Right lobe of liver (tissue), 4 donors: ENCODE results near the gene RRP15.

Experiments used
- POLR2A ChIP-seq: fragments of 450-650 bp; IDR thresholded peaks from one replicate; pipeline ENCODE4 v1.6.1; 2017; ENCODE audit warnings: antibody characterized with exemption, mild to moderate bottlenecking
- TF ChIP-seq, protein P1 (sequence below), 4 donors: fragments of 200-600 bp in 3 of 4; fragments of 450-650 bp in 1 of 4; IDR thresholded peaks; one replicate each; pipeline versions ENCODE4 v1.5.1 to v1.8.0; 2016 to 2022; ENCODE audit warnings: antibody characterized with exemption in 4 of 4, mild to moderate bottlenecking in 2 of 4
- donor health status: DM: no; HTN: no; CAD: no.
- donor health status: DM: no; HTN: no; CAD: no.
- donor health status: DM: no; HTN: yes; CAD: no.

DNA sequence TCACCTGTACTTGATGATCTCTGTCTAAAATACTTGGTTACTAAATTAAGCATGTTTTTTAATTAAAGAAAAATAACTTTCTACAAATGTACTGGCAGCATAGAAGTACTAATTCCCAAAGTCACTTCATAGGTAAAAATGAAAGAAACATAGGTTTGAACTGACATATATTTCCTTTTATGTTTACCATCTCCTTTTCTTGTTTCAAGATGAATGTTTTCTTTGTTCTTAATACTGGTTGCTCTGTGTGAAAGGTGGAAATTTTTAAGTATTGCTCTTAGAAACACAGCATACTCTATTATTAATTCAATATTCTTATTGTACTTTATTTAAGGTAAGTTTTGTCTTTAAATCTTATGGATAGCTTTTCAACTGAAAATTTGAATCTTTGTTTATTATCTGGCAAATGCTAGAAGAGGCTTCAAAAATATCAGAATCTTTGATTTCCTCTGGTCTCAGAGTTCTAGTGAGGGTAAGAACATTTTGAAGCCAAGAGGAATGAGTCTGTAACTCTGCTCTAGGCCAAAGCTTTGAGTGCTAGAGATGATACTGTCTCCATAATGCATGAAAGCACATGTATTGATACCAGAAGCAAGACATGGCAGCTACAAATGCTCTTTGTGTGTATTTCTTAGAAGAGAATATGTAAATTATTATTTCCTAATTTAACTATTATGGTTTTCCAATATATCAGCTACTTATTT lies 18.2 kb downstream of the RRP15 start:
- TF ChIP-seq, protein P1, sequence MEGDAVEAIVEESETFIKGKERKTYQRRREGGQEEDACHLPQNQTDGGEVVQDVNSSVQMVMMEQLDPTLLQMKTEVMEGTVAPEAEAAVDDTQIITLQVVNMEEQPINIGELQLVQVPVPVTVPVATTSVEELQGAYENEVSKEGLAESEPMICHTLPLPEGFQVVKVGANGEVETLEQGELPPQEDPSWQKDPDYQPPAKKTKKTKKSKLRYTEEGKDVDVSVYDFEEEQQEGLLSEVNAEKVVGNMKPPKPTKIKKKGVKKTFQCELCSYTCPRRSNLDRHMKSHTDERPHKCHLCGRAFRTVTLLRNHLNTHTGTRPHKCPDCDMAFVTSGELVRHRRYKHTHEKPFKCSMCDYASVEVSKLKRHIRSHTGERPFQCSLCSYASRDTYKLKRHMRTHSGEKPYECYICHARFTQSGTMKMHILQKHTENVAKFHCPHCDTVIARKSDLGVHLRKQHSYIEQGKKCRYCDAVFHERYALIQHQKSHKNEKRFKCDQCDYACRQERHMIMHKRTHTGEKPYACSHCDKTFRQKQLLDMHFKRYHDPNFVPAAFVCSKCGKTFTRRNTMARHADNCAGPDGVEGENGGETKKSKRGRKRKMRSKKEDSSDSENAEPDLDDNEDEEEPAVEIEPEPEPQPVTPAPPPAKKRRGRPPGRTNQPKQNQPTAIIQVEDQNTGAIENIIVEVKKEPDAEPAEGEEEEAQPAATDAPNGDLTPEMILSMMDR (IDR thresholded peaks at IDR 0.05) = no peak
- no peak for TF ChIP-seq POLR2A
